CMK (cell line): ENCODE data around the gene GNG7.
"Not testable (repeated sequence)": the region's sequence is repeated elsewhere in the genome, so short reads cannot be mapped to it uniquely, and the experiment has no call there.

Experiments used
- DNase-seq: peaks from one replicate; pipeline ENCODE4 v3.0.0-alpha.2; 2010; ENCODE audit warnings: low read depth

Gene GNG7

GRCh38 chr19:2619076-2619475 lies 83.4 kb downstream of the GNG7 start:
- DNase-seq: no peak

- no peak for DNase-seq
Measured at GRCh38 chr19:2618611-2619010, 83.9 kb downstream of the GNG7 start.

GRCh38 chr19:2617393-2618165 lies 84.9 kb downstream of the GNG7 start:
- DNase-seq: no peak

- no peak for DNase-seq
Measured at GRCh38 chr19:2616741-2617392, 85.6 kb downstream of the GNG7 start.

GRCh38 chr19:2615782-2616181 lies 86.7 kb downstream of the GNG7 start:
- DNase-seq: no peak

GRCh38 chr19:2613507-2614295 lies 88.8 kb downstream of the GNG7 start:
- DNase-seq: no peak

- DNase-seq: no peak
Measured at GRCh38 chr19:2612619-2613249, 89.8 kb downstream of the GNG7 start.

- DNase-seq: no peak
Measured at GRCh38 chr19:2611483-2612464, 90.7 kb downstream of the GNG7 start.

- DNase-seq: no peak
Measured at GRCh38 chr19:2610637-2611482, 91.6 kb downstream of the GNG7 start.

GRCh38 chr19:2609389-2610116 lies 92.9 kb downstream of the GNG7 start:
- no peak for DNase-seq

GRCh38 chr19:2609034-2609388 lies 93.5 kb downstream of the GNG7 start:
- DNase-seq: not testable (repeated sequence)

- no peak for DNase-seq
Measured at GRCh38 chr19:2608602-2608922, 93.9 kb downstream of the GNG7 start.

GRCh38 chr19:2607712-2608601 lies 94.5 kb downstream of the GNG7 start:
- DNase-seq: no peak

GRCh38 chr19:2606774-2607173 lies 95.7 kb downstream of the GNG7 start:
- DNase-seq: not testable (repeated sequence)

GRCh38 chr19:2605889-2606288 lies 96.6 kb downstream of the GNG7 start:
- DNase-seq: not testable (repeated sequence)

GRCh38 chr19:2604747-2605329 lies 97.7 kb downstream of the GNG7 start:
- no peak for DNase-seq

- DNase-seq: no peak
Measured at GRCh38 chr19:2603334-2603733, 99.2 kb downstream of the GNG7 start.
